T-helper 2 cell treated with Interferon-gamma antibody and Interleukin-4, amounts not matched to agents 5 μg/mL and 100 μg/mL, for 36 hours (primary cell): Measurements from ENCODE around the gene GUCY2C.

Experiments used
- DNase-seq: peaks from one replicate; pipeline ENCODE4 v3.0.0; 2021; ENCODE audit warnings: low spot score
- H3K27ac Mint-ChIP-seq: one replicate; pipeline ENCODE4 v1.8.0; 2021; ENCODE audit warnings: mild to moderate bottlenecking, mixed read lengths
- H3K27me3 Mint-ChIP-seq: one replicate; pipeline ENCODE4 v1.8.0; 2021; ENCODE audit warnings: low read depth, mixed read lengths
- H3K36me3 Mint-ChIP-seq: one replicate; pipeline ENCODE4 v1.8.0; 2021; ENCODE audit warnings: low read depth, mixed read lengths
- H3K4me1 Mint-ChIP-seq: one replicate; pipeline ENCODE4 v1.8.0; 2021; ENCODE audit warnings: low read depth, mixed read lengths
- H3K4me3 Mint-ChIP-seq: one replicate; pipeline ENCODE4 v1.8.0; 2022; ENCODE audit warnings: mild to moderate bottlenecking, moderate library complexity, mixed read lengths
- H3K9me3 Mint-ChIP-seq: one replicate; pipeline ENCODE4 v1.8.0; 2021; ENCODE audit warnings: mixed read lengths

The GUCY2C gene

DNA sequence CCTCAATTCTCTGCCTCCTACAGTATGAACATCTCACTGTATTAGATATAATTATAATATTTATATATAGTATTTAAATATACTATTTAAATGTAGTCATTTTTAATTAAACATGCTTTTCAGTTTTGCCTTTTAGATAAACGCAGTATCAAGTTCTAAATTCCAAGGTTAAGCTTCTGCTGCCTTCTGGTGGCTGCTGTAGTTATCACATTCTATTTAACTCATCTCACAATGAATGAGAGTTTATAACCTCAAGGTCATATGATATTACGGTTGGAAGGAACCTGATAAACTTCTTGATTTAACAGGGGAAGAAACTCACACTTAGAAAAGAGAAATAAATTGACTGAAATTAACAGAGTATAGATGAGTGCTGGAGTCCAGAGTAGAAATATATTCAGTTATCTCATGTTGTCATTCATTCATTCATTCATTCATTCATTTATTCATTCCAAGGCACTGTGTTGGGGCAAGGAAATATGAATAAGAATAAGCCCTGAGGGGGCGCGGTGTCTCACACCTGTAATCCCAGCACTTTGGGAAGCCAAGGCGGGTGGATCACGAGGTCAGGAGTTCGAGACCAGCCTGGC lies 31.9 kb downstream of the GUCY2C start:
- Mint-ChIP-seq H3K27ac (no peak overlapping the region), H3K36me3 (no peaks in the 10 kb centered on the region), H3K9me3 (no peaks in the 10 kb centered on the region), H3K4me3 (no peak overlapping the region), H3K4me1 (peaks cover 12% of the 10 kb centered on the region), H3K27me3 (peaks cover 13% of the 10 kb centered on the region)
- no peak for DNase-seq

DNA sequence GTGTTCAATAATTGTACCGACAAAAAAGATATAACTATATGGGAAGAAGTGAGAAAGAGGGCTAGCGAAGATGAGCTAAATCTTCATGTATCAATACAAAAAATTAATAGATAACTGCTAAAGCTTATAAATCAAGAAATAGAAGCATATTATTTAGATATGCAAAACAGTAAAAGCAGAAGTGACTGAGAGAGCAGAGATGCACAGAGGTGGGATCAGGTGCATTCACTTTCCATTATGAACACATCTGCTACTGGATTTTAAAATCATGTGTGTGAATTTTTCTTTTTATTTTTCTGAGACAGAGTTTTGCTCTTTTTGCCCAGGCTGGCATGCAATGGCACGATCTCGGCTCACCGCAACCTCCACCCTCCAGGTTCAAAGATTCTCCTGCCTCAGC lies 33.4 kb downstream of the GUCY2C start:
- Mint-ChIP-seq H3K27me3 (peaks cover 14% of the 10 kb centered on the region), H3K9me3 (no peaks in the 10 kb centered on the region), H3K36me3 (no peaks in the 10 kb centered on the region), H3K27ac (no peak overlapping the region), H3K4me3 (no peak overlapping the region), H3K4me1 (peaks cover 12% of the 10 kb centered on the region)
- no peak for DNase-seq

DNA sequence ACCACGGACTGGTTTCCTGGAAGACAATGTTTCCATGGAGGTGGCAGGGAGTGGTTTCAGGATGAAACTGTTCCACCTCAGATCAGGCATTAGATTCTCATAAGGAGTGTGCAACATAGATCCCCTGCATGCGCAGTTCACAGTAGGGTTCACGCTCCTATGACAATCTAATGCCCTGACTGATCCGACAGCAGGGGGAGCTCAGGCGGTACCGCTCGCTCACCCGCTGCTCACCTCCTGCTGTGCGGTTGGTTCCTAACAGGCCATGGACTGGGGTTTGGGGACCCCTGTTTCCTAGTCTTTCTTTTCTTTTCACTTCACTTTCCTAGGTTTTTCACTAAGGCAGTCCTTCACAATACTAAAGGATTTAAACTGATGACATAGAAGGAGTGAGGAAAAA lies 39.6 kb downstream of the GUCY2C start:
- H3K4me3 Mint-ChIP-seq = no peak overlapping the region

DNA sequence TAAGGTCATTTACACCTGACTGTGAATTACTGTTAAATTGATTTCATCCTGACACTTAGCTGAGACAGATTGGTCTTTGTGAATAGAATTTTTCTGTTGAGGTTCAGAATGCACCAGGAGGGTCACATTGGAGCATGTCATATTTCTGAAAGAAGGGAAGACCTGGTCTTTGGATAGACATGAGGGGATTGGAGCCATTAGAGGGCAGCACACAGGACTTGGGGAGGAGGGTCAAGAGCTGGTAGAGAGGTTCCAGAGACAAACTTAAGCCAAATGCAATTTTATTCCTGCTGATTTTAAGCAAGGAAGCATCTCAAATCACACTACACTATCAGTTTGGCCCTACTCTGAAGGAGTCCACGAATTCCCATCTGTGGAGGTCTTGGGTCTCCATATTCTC lies 41.1 kb downstream of the GUCY2C start:
- peaks cover 2% of the 10 kb centered on the region for H3K4me1 Mint-ChIP-seq
- H3K36me3 Mint-ChIP-seq = no peaks in the 10 kb centered on the region
- H3K9me3 Mint-ChIP-seq = no peaks in the 10 kb centered on the region
- DNase-seq = no peak
- peaks cover 6% of the 10 kb centered on the region for H3K27me3 Mint-ChIP-seq
- no peak overlapping the region for H3K4me3 Mint-ChIP-seq
- H3K27ac Mint-ChIP-seq = no peak overlapping the region

More for the DNA sequence above, 39.6 kb downstream of the GUCY2C start:
- no peak for DNase-seq
- peaks cover 2% of the 10 kb centered on the region for H3K4me1 Mint-ChIP-seq
- H3K36me3 Mint-ChIP-seq = no peaks in the 10 kb centered on the region
- no peaks in the 10 kb centered on the region for H3K9me3 Mint-ChIP-seq
- H3K27me3 Mint-ChIP-seq = peaks cover 7% of the 10 kb centered on the region
- H3K27ac Mint-ChIP-seq = no peak overlapping the region

DNA sequence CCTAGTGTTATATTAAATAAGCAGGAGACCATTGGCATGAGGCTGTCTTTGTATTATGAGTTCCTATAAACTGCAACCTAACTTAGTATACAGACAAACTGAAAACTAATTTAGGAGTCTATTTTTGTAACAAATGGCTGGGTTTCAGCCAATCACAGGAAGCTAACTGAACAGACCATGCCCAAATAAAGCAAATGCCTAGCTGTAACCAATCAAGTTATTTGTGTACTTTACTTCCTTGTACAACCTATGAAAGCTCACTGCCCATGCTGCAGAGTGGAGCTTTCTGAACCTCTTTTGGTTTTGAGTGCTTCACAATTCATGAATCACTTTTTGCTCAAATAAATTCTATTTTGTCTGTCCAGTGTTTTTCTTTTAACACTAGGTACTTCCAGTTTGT lies 41.6 kb downstream of the GUCY2C start:
- H3K27ac Mint-ChIP-seq = no peak overlapping the region
- H3K4me1 Mint-ChIP-seq = peaks cover 2% of the 10 kb centered on the region
- H3K4me3 Mint-ChIP-seq = no peak overlapping the region
- H3K36me3 Mint-ChIP-seq = no peaks in the 10 kb centered on the region
- H3K27me3 Mint-ChIP-seq = peaks cover 6% of the 10 kb centered on the region
- DNase-seq = no peak
- no peaks in the 10 kb centered on the region for H3K9me3 Mint-ChIP-seq

- DNase-seq = no peak
- no peak overlapping the region for H3K4me3 Mint-ChIP-seq
- peaks cover 5% of the 10 kb centered on the region for H3K27me3 Mint-ChIP-seq
- H3K36me3 Mint-ChIP-seq = no peaks in the 10 kb centered on the region
- peaks cover 2% of the 10 kb centered on the region for H3K4me1 Mint-ChIP-seq
- no peaks in the 10 kb centered on the region for H3K9me3 Mint-ChIP-seq
- H3K27ac Mint-ChIP-seq = no peak overlapping the region
Observed at GRCh38 chr12:14654416-14654815, 42.0 kb downstream of the GUCY2C start.

GRCh38 chr12:14652483-14652882 lies 43.9 kb downstream of the GUCY2C start:
- H3K4me3 Mint-ChIP-seq = no peak overlapping the region
- peaks cover 7% of the 10 kb centered on the region for H3K27me3 Mint-ChIP-seq
- no peak for DNase-seq
- no peaks in the 10 kb centered on the region for H3K9me3 Mint-ChIP-seq
- H3K36me3 Mint-ChIP-seq = no peaks in the 10 kb centered on the region
- H3K27ac Mint-ChIP-seq = no peak overlapping the region
- H3K4me1 Mint-ChIP-seq = peaks cover 8% of the 10 kb centered on the region

DNA sequence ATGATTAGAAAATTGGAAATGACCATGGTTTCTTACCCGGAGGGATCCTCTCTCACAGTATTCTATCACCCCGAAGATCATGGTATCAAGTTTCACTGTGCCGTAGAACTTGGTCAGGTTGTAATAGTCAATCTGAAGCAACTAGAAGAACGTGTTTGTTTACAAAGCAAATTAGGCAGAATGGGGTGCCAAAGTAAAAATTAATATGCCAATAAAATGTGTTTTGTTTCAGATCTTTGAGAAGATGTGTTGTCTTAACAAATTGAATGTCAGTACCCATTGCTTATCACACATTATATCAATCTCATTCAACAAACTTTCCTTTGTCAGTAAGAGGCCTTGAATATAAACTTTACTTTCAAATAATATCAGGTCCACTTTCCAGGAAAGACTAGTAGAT lies 45.0 kb downstream of the GUCY2C start:
- Mint-ChIP-seq H3K9me3 (no peaks in the 10 kb centered on the region), H3K27ac (no peak overlapping the region), H3K4me3 (no peak overlapping the region), H3K27me3 (peaks cover 10% of the 10 kb centered on the region), H3K4me1 (peaks cover 8% of the 10 kb centered on the region), H3K36me3 (no peaks in the 10 kb centered on the region)
- DNase-seq = no peak

- H3K27ac Mint-ChIP-seq = no peak overlapping the region
- H3K36me3 Mint-ChIP-seq = no peaks in the 10 kb centered on the region
- no peak overlapping the region for H3K4me3 Mint-ChIP-seq
- peaks cover 8% of the 10 kb centered on the region for H3K4me1 Mint-ChIP-seq
- peaks cover 10% of the 10 kb centered on the region for H3K27me3 Mint-ChIP-seq
- DNase-seq = no peak
- H3K9me3 Mint-ChIP-seq = no peaks in the 10 kb centered on the region
Observed at GRCh38 chr12:14650789-14651188, 45.6 kb downstream of the GUCY2C start.

- H3K4me1 Mint-ChIP-seq = peaks cover 29% of the 10 kb centered on the region
- no peak overlapping the region for H3K4me3 Mint-ChIP-seq
- no peaks in the 10 kb centered on the region for H3K36me3 Mint-ChIP-seq
- H3K27me3 Mint-ChIP-seq = peaks cover 13% of the 10 kb centered on the region
- no peaks in the 10 kb centered on the region for H3K9me3 Mint-ChIP-seq
- no peak for DNase-seq
- H3K27ac Mint-ChIP-seq = no peak overlapping the region
Observed at GRCh38 chr12:14647028-14647750, 49.2 kb downstream of the GUCY2C start.

DNA sequence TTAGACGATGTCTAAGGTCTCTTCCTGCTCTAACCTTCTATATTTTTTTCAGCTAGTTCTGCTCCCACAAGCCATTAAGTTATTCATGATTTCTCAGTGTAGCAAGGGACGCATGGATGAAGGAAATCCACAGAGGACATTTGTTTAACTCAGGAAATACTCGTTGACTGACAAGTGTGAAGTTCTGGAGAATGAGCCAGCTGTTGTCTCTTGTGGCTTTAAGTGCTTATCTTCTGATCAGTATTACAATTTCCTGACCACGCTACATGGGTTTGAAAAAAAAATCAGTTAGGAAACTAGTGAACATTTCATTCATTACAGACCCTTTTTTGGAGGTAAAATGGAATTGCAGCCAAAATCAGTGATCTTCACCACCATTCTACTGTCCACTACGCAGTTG lies 53.1 kb downstream of the GUCY2C start:
- Mint-ChIP-seq H3K27me3 (peaks cover 10% of the 10 kb centered on the region), H3K4me3 (peak overlapping the region; percentile 79), H3K4me1 (peaks cover 22% of the 10 kb centered on the region), H3K36me3 (no peaks in the 10 kb centered on the region), H3K9me3 (no peaks in the 10 kb centered on the region), H3K27ac (peak overlapping the region; percentile 80)
- DNase-seq = peak; percentile 17

DNA sequence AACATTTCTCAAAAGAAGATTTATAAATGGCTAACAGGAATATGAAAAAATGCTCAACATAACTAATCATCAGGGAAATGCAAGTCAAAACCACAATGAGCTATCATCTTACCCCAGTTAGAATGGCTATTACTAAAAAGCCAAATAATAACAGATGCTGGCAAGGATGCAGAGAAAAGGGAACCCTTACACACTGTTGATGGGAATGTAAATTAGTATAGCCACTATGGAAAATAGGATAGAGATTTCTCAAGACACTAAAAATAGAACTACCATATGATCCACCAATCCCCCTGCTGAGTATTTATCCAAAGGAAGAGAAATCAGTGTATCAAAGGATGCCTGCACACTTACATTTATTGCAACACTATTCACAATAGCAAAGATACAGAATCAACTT lies 58.3 kb downstream of the GUCY2C start:
- H3K9me3 Mint-ChIP-seq = peaks cover 11% of the 10 kb centered on the region
- no peak for DNase-seq

DNA sequence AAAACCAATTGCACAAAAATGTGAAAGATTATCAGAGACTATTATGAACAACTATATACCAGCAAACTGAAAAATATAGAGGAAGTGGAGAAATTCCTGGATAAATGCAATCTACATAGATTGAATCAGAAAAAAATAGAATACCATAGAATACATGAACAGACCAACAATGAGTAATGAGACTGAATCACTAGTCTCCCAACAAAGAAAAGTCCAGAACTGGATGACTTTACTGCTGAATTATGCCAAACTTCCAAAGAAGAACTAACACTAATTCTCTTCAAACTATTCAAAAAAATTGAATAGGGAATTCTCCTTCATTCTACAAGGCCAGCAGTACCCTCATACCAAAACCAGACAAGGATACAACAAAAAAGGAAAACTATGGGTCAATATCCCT lies 60.6 kb downstream of the GUCY2C start:
- H3K36me3 Mint-ChIP-seq = no peaks in the 10 kb centered on the region
- no peak for DNase-seq
- H3K27me3 Mint-ChIP-seq = peaks cover 32% of the 10 kb centered on the region
- H3K4me1 Mint-ChIP-seq = peaks cover 2% of the 10 kb centered on the region
- H3K27ac Mint-ChIP-seq = no peak overlapping the region
- H3K9me3 Mint-ChIP-seq = peaks cover 11% of the 10 kb centered on the region
- H3K4me3 Mint-ChIP-seq = no peak overlapping the region

More for the DNA sequence above, 58.3 kb downstream of the GUCY2C start:
- peaks cover 10% of the 10 kb centered on the region for H3K4me1 Mint-ChIP-seq
- no peak overlapping the region for H3K4me3 Mint-ChIP-seq
- no peak overlapping the region for H3K27ac Mint-ChIP-seq
- no peaks in the 10 kb centered on the region for H3K36me3 Mint-ChIP-seq
- peaks cover 32% of the 10 kb centered on the region for H3K27me3 Mint-ChIP-seq

DNA sequence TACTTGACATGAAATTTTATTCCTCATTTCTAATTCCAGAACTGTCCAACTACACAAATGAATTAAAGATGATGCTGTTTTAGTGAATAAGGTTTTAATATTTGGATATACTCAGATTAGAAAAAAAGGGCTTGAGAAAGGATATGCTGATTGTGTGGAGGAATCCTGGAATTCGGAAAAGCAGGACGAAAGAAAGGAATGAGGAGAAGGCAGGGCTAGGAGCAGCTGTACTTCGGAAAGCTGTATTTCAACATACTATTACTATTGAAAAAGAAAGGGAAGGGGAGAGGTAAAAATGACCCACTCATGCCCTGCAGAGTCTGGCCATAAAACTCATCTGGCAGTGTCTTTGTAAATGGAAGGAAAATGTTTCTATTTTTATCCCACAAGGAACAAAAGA lies 65.6 kb downstream of the GUCY2C start:
- peaks cover 30% of the 10 kb centered on the region for H3K27me3 Mint-ChIP-seq
- peaks cover 3% of the 10 kb centered on the region for H3K4me1 Mint-ChIP-seq
- H3K9me3 Mint-ChIP-seq = peaks cover 4% of the 10 kb centered on the region
- no peak for DNase-seq
- no peak overlapping the region for H3K4me3 Mint-ChIP-seq
- no peak overlapping the region for H3K27ac Mint-ChIP-seq
- no peaks in the 10 kb centered on the region for H3K36me3 Mint-ChIP-seq
